ENCODE data around the gene SYS1. TPM values are rescaled to one million over a fixed set of nuclear protein-coding genes. Genes with fewer than 3 reads are reported as not detected.
A peak's percentile ranks its signal among the peaks of the same experiment; 100 is the strongest.

SYS1 gene
- total RNA-seq, 1 donor from 2014 or later = 10.5 TPM

- Histone ChIP-seq H3K4me1 (peaks cover 12% of the 10 kb centered on the region), H3K4me3 (no peak overlapping the region), H3K9me3 (ENCODE audit: low read depth) (no peaks in the 10 kb centered on the region), H3K27me3 (no peaks in the 10 kb centered on the region), H3F3A (ENCODE audit: low read depth) (no peaks in the 10 kb centered on the region), H3K36me3 (no peaks in the 10 kb centered on the region), H3K27ac (no peak overlapping the region), H4K20me1 (ENCODE audit: low read depth) (peaks cover 4% of the 10 kb centered on the region), H2AFZ (replicated peaks) (no peak overlapping the region), H3K4me2 (no peak overlapping the region), H3K9ac (no peak overlapping the region), H3K79me2 (ENCODE audit: low read depth) (peaks cover 9% of the 10 kb centered on the region)
- peak; percentile 53 for DNase-seq (ENCODE audit: low spot score)
- Mint-ChIP-seq H3K4me1 (peaks cover 17% of the 10 kb centered on the region), H3K27ac (no peak overlapping the region), H3K4me3 (no peak overlapping the region), H3K27me3 (ENCODE audit: insufficient read depth, low read depth) (peaks cover 5% of the 10 kb centered on the region), H3K36me3 (no peaks in the 10 kb centered on the region), H3K9me3 (no peaks in the 10 kb centered on the region)
- TF ChIP-seq EZH2phosphoT487 (IDR thresholded peaks at IDR 0.05) = no peak
- TF ChIP-seq CTCF (IDR thresholded peaks at IDR 0.05) = no peak
- no peak for TF ChIP-seq EZH2 (IDR thresholded peaks at IDR 0.05)
These were observed 3.4 kb upstream of the SYS1 start for GRCh38 chr20:45359406-45360148.

- Histone ChIP-seq H3K36me3 (no peaks in the 10 kb centered on the region), H3K79me2 (ENCODE audit: low read depth) (peaks cover 22% of the 10 kb centered on the region), H3K9ac (no peak overlapping the region), H3K4me3 (no peak overlapping the region), H3K27ac (no peak overlapping the region), H3K4me2 (no peak overlapping the region), H3F3A (ENCODE audit: low read depth) (peaks cover 5% of the 10 kb centered on the region), H3K4me1 (peaks cover 20% of the 10 kb centered on the region), H4K20me1 (ENCODE audit: low read depth) (peaks cover 15% of the 10 kb centered on the region), H2AFZ (replicated peaks) (no peak overlapping the region), H3K27me3 (no peaks in the 10 kb centered on the region), H3K9me3 (ENCODE audit: low read depth) (no peaks in the 10 kb centered on the region)
- no peak for DNase-seq (ENCODE audit: low spot score)
- H3K4me1 Mint-ChIP-seq = peaks cover 28% of the 10 kb centered on the region
- H3K9me3 Mint-ChIP-seq = no peaks in the 10 kb centered on the region
- no peak overlapping the region for H3K27ac Mint-ChIP-seq
- H3K27me3 Mint-ChIP-seq (ENCODE audit: insufficient read depth, low read depth) = peaks cover 5% of the 10 kb centered on the region
- TF ChIP-seq EZH2phosphoT487 (IDR thresholded peaks at IDR 0.05) = no peak
- TF ChIP-seq CTCF (IDR thresholded peaks at IDR 0.05) = no peak
- TF ChIP-seq EZH2 (IDR thresholded peaks at IDR 0.05) = no peak
- peaks cover 5% of the 10 kb centered on the region for H3K36me3 Mint-ChIP-seq
- no peak overlapping the region for H3K4me3 Mint-ChIP-seq
These were observed 1.2 kb upstream of the SYS1 start for GRCh38 chr20:45361793-45362192.

- TF ChIP-seq CTCF (IDR thresholded peaks at IDR 0.05) (no peak), EZH2 (IDR thresholded peaks at IDR 0.05) (no peak)
- Mint-ChIP-seq H3K9me3 (no peaks in the 10 kb centered on the region), H3K27ac (peak overlapping the region; percentile 99), H3K4me3 (peak overlapping the region; percentile 95), H3K36me3 (peaks cover 9% of the 10 kb centered on the region), H3K27me3 (ENCODE audit: insufficient read depth, low read depth) (no peaks in the 10 kb centered on the region), H3K4me1 (peaks cover 28% of the 10 kb centered on the region)
- Histone ChIP-seq H3F3A (ENCODE audit: low read depth) (peaks cover 5% of the 10 kb centered on the region), H3K36me3 (no peaks in the 10 kb centered on the region), H3K4me2 (peak overlapping the region; percentile 97), H3K9me3 (ENCODE audit: low read depth) (no peaks in the 10 kb centered on the region), H3K4me1 (peaks cover 14% of the 10 kb centered on the region), H3K9ac (peak overlapping the region; percentile 71), H3K27me3 (no peaks in the 10 kb centered on the region), H2AFZ (replicated peaks) (peak overlapping the region; percentile 84), H3K79me2 (ENCODE audit: low read depth) (peaks cover 22% of the 10 kb centered on the region), H3K27ac (no peak overlapping the region), H4K20me1 (ENCODE audit: low read depth) (peaks cover 15% of the 10 kb centered on the region), H3K4me3 (peak overlapping the region; percentile 79)
- DNase-seq (ENCODE audit: low spot score) = no peak
These were observed 896 bp downstream of the SYS1 start for GRCh38 chr20:45363611-45364492.
